Activated CD8-positive, alpha-beta memory T cell treated with anti-CD3 and anti-CD28 coated beads, Interleukin-2, amount 50 U/mL, for 24 hours (primary cell): ENCODE measurements around the gene MRPL44.

Experiments used
- DNase-seq: peaks from one replicate; pipeline ENCODE4 v3.0.0-alpha.2; 2020; ENCODE audit errors: extremely low read depth

Gene MRPL44

DNA sequence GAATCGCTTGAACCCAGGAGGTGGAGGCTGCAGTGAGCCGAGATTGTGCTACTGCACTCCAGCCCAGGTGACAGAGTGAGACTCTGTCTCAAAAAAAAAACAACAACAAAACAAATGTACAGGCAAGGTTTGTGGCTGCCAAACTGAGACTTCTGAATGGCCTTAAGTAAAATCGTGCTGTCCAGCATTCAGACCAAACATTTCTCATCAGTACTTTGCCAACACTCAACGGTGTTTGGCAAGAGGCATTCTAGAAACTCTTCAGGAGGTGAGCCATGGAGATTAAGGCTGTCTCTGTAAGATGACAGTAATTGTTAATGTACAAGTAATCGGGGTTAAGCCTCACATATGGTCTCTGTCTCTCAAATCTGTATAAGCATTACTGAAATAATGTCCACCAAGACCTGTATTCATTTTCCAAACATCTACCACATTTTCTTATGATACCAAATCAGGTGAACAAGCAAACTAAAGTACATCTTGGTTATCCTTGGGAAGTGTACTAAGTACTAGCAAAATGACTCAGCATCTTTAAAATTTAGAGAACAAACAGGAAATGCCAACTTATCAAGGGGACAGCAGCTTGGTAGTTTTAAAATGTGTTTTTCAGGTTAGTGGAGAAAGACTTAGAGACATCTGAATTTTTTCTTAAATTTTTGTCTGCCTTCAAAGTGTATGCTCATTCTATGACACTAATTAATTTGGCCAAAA, 52.5 kb downstream of the MRPL44 start:
- no peak for DNase-seq

DNA sequence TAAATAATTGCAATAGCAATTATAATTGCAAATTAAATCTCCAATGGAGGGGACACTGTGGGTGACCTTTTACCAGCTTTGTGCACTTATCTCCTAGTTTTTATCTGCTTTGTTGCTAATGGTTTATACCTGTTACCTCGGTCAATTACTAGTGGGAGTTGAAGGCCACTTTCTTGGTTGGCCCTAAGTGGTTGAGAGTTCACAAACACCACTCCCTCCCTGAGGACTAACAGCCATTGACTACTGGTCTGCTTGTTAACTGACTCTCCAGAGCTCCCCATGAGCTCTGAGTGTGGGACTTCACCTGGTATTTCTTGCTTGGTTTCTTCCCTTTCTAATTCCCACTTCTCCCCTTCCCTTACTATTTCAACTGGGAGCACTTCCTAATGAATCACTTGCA, 54.6 kb downstream of the MRPL44 start:
- DNase-seq, result no peak

DNA sequence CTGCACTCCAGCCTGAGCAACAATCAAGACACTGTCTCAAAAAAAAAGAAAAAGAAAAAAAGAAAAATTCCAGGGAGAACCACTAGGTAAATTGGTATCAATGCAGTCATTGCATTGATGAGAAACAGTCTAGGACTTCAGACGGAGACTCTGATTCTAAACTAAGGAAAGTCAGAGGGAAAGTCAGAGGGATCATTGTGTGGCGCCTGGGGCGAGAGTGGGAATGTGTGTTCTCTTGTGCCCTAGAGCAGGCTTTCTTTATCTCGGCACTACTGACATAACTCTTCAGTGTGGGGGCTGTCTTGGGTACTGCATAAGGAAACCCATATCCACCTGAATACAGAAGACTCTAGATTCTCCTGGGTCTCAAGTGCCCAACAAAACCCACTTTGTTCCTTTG, 57.1 kb downstream of the MRPL44 start:
- no peak for DNase-seq

DNA sequence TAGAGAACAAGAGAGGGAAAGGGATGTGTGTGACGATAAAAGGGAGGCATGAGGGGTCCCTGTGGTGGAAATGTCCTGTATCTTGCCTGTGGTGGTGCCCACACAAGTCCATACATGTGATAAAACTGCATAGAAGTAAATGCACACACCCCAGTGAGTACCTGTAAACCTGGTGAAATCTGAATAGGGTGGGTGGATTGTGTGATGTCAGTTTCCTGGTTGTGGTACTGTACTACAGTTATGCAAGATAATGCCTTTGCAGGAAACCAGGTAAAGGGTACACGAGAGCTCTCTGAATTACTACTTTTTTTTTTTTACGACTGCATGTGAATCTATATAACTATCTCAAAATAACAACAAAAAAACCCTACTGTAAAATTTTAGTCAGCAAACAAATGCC, 59.7 kb downstream of the MRPL44 start:
- DNase-seq, result no peak
